COR-L47 (cell line): ENCODE results near the gene OBI1.
"Not testable (repeated sequence)": the region's sequence is repeated elsewhere in the genome, so short reads cannot be mapped to it uniquely, and the experiment has no call there.

ENCODE experiments used
- DNase-seq: peaks from one replicate; lab custom pipeline; 2025; lab: John Stamatoyannopoulos, UW

Gene OBI1

GRCh38 chr13:78647109-78647678, 11.8 kb downstream of the OBI1 start:
- not testable (repeated sequence) for DNase-seq

- no peak for DNase-seq
Observed at GRCh38 chr13:78638216-78638615, 20.7 kb downstream of the OBI1 start.

- DNase-seq, result no peak
Observed at GRCh38 chr13:78636495-78636894, 22.5 kb downstream of the OBI1 start.

- DNase-seq, result no peak
Observed at GRCh38 chr13:78632996-78633395, 26.0 kb downstream of the OBI1 start.

GRCh38 chr13:78631077-78631476, 27.9 kb downstream of the OBI1 start:
- DNase-seq, result no peak

GRCh38 chr13:78630511-78630910, 28.4 kb downstream of the OBI1 start:
- DNase-seq, result no peak

GRCh38 chr13:78625384-78625783, 33.6 kb downstream of the OBI1 start:
- DNase-seq, result no peak

- DNase-seq, result no peak
Observed at GRCh38 chr13:78623132-78623531, 35.8 kb downstream of the OBI1 start.

- DNase-seq, result no peak
Observed at GRCh38 chr13:78620936-78621470, 38.0 kb downstream of the OBI1 start.

GRCh38 chr13:78618411-78618810, 40.5 kb downstream of the OBI1 start:
- no peak for DNase-seq

- no peak for DNase-seq
Observed at GRCh38 chr13:78611040-78611439, 47.9 kb downstream of the OBI1 start.

- DNase-seq, result no peak
Observed at GRCh38 chr13:78610381-78610883, 48.5 kb downstream of the OBI1 start.

GRCh38 chr13:78609464-78610205, 49.3 kb downstream of the OBI1 start:
- DNase-seq, result no peak

- no peak for DNase-seq
Observed at GRCh38 chr13:78608688-78609463, 50.1 kb downstream of the OBI1 start.

GRCh38 chr13:78608252-78608687, 50.7 kb downstream of the OBI1 start:
- no peak for DNase-seq

GRCh38 chr13:78607409-78608251, 51.3 kb downstream of the OBI1 start:
- no peak for DNase-seq

- DNase-seq, result peak; percentile 41
Observed at GRCh38 chr13:78606471-78607408, 52.2 kb downstream of the OBI1 start.

GRCh38 chr13:78604782-78605611, 54.0 kb downstream of the OBI1 start:
- no peak for DNase-seq

- DNase-seq, result peak; percentile 94
Observed at GRCh38 chr13:78603240-78603957, 55.6 kb downstream of the OBI1 start, which contains the start of gene POU4F1. Gene POU4F1, minus strand, starts transcription at chr13:78603552. Its CDS starts 226 bp downstream, at chr13:78603326.
